Uterus (tissue), 2 donors: ENCODE measurements around the gene RNFT2.

ENCODE experiments used
- POLR2A ChIP-seq, 2 donors: fragments of 450-650 bp; IDR thresholded peaks; one replicate each; pipeline ENCODE4 v1.6.1; 2016; ENCODE audit warnings: antibody characterized with exemption in 2 of 2, mild to moderate bottlenecking in 1 of 2, moderate library complexity in 1 of 2
- TF ChIP-seq, protein P1 (sequence below), 4 experiments: fragments of 200-600 bp in 2 of 4; fragments of 450-650 bp in 2 of 4; sonication (generic) in 2 of 4; IDR thresholded peaks; one replicate each; pipeline ENCODE4 v1.5.1; 2016 to 2019; ENCODE audit warnings: antibody characterized with exemption in 4 of 4, mild to moderate bottlenecking in 2 of 4, moderate library complexity in 1 of 4

DNA sequence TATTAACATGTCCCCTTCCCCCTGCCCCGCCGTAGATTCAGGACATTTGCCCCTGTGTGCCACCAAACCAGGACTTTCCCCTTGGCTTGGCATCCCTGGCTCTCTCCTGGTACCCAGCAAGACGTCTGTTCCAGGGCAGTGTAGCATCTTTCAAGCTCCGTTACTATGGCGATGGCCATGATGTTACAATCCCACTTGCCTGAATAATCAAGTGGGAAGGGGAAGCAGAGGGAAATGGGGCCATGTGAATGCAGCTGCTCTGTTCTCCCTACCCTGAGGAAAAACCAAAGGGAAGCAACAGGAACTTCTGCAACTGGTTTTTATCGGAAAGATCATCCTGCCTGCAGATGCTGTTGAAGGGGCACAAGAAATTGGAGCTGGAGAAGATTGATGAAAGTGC lies 114.2 kb downstream of the RNFT2 start:
- TF ChIP-seq, protein P1, sequence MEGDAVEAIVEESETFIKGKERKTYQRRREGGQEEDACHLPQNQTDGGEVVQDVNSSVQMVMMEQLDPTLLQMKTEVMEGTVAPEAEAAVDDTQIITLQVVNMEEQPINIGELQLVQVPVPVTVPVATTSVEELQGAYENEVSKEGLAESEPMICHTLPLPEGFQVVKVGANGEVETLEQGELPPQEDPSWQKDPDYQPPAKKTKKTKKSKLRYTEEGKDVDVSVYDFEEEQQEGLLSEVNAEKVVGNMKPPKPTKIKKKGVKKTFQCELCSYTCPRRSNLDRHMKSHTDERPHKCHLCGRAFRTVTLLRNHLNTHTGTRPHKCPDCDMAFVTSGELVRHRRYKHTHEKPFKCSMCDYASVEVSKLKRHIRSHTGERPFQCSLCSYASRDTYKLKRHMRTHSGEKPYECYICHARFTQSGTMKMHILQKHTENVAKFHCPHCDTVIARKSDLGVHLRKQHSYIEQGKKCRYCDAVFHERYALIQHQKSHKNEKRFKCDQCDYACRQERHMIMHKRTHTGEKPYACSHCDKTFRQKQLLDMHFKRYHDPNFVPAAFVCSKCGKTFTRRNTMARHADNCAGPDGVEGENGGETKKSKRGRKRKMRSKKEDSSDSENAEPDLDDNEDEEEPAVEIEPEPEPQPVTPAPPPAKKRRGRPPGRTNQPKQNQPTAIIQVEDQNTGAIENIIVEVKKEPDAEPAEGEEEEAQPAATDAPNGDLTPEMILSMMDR (IDR thresholded peaks at IDR 0.05): no peak
- TF ChIP-seq POLR2A (IDR thresholded peaks at IDR 0.05): no peak
